AG04450 (cell line): ENCODE results near the gene ZMYND8. TPM values are rescaled to one million over a fixed set of nuclear protein-coding genes. Genes with fewer than 3 reads are reported as not detected.

ENCODE experiments used
- CTCF ChIA-PET: fragments of 300-600, 350-600 bp; formaldehyde crosslinking; extraction: SDS; loops from one replicate; lab custom pipeline; 2022; ENCODE audit warnings: antibody characterized with exemption, inconsistent platforms; lab: Charles Lee
- POLR2A ChIA-PET: fragments of 350-600 bp; formaldehyde crosslinking; extraction: SDS; loops from one replicate; lab custom pipeline; 2021; ENCODE audit warnings: antibody characterized with exemption, inconsistent platforms; lab: Yijun Ruan, JAX
- DNase-seq: peaks from one replicate; pipeline ENCODE4 v3.0.0-alpha.2; 2011; ENCODE audit warnings: low read depth, low spot score
- H3K27ac ChIP-seq: one replicate; pipeline ENCODE4 v1.5.1; 2012; ENCODE audit warnings: low read depth, low read length, control low read depth
- H3K27me3 ChIP-seq: one replicate; pipeline ENCODE4 v1.6.0; 2012; ENCODE audit warnings: low read length; ENCODE audit not compliant: control insufficient read depth, insufficient read depth
- H3K4me3 ChIP-seq: 2 replicates; pipeline ENCODE4 v1.5.1; 2011; ENCODE audit warnings: mild to moderate bottlenecking, low read depth, low read length, control low read depth
- H3K9me3 ChIP-seq: 2 replicates; pipeline ENCODE4 v1.5.1; 2012; ENCODE audit warnings: low read length; ENCODE audit not compliant: control insufficient read depth, insufficient read depth
- CTCF ChIP-seq: IDR thresholded peaks from 2 replicates; pipeline ENCODE4 v1.5.1; 2011; ENCODE audit warnings: low read depth, low read length, control low read depth, inconsistent platforms
- polyA minus RNA-seq: library from RNA; depleted of rRNA, polyadenylated mRNA; stranded (reverse); fragments of >200 nt; gene quantifications from 2 replicates; pipeline ENCODE4 v1.2.3, GENCODE V29; 2011; rRNA and poly(A)+ RNA removed
- polyA plus RNA-seq: library from polyadenylated mRNA; depleted of rRNA; stranded (reverse); fragments of >200 nt; gene quantifications from 2 replicates; pipeline ENCODE4 v1.2.3, GENCODE V29; 2011; rRNA removed

Gene ZMYND8
- polyA plus RNA-seq: 20.3 and 23.1 TPM in 2 replicates
- polyA minus RNA-seq: 30.3 and 30.6 TPM in 2 replicates

GRCh38 chr20:47356526-47357295, at the start of gene ZMYND8:
Gene ZMYND8, minus strand, starts transcription at chr20:47356699. Its CDS starts 29 bp downstream, at chr20:47356670.
- ChIA-PET CTCF (interaction anchor here (0.6 to 10.7 kb wide), 6 partner anchors 27 to 264 kb away, joined by 3 to 68 read pairs (median 5); no protein-coding TSS in a partner anchor), POLR2A (interaction anchor here (0.6 to 2.7 kb wide), 10 partner anchors 8 to 211 kb away, joined by 3 to 14 read pairs (median 4); no protein-coding TSS in a partner anchor)
- no peaks in the 10 kb centered on the region for H3K27me3 ChIP-seq
- H3K9me3 ChIP-seq: no peaks in the 10 kb centered on the region; the same call in 1 of the 2 replicates
- peak within 1 kb of the TSS; percentile 99 for H3K27ac ChIP-seq
- peak; percentile 81 for DNase-seq
- H3K4me3 ChIP-seq: peak within 1 kb of the TSS; percentile 52
- TF ChIP-seq CTCF: no peak

DNA sequence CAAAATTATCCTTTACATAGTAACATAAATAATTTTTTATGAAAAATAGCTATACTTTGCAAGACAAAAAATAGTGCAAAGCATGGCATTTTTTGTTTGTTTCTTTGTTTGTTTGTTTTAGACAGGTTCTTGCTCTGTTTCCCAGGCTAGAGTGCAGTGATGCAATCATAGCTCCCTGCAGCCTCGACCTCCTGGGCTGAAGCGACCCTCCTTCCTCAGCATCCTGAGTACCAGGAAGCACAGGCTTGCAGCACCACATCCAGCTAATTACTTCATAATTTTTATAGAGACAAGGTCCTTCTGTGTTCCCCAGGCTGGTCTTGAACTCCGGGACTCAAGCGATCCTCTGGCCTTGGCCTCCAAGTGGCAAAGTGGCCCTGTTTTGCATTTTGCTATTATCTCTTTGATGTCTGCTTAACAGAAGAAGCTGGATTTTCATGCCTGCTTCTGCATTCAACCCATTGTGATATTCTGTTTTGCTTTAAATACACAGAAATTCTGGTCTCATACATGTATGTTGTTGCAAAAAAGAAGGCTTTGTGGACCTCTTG, 49.4 kb upstream of the ZMYND8 start:
- CTCF ChIA-PET: interaction anchor here (1.4 kb wide), 1 partner anchor 22 kb away, joined by 4 read pairs; no protein-coding TSS in a partner anchor
- POLR2A ChIA-PET: no interaction called here

DNA sequence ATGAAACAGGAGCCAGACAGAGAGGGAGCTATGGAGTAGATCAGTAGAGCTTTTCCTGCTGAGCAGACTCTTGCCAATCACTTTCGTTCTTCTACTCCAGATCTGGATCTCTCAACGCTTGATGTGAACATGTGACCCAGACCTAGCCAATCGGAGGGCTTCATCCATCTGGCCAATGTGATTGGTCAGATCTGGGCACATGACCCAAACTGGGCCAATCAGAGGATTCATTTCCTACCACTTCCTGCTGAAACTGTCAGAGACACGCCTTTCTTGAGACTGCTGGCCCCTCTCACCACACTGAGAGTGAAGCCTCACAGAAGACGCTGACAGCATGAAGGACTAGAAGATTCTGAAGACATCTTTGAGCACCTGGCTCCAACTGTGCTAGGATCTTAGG, 44.2 kb upstream of the ZMYND8 start:
- DNase-seq: no peak
- no peak overlapping the region for H3K4me3 ChIP-seq
- H3K9me3 ChIP-seq: no peaks in the 10 kb centered on the region; the same call in 1 of the 2 replicates
- no peak for TF ChIP-seq CTCF
- H3K27me3 ChIP-seq: no peaks in the 10 kb centered on the region
- POLR2A ChIA-PET: no interaction called here
- CTCF ChIA-PET: no interaction called here
- H3K27ac ChIP-seq: no peak overlapping the region

More for the DNA sequence above, 49.4 kb upstream of the ZMYND8 start:
- DNase-seq: no peak
- Histone ChIP-seq H3K4me3 (no peak overlapping the region), H3K9me3 (no peaks in the 10 kb centered on the region; the same call in 1 of the 2 replicates), H3K27ac (no peak overlapping the region), H3K27me3 (no peaks in the 10 kb centered on the region)
- no peak for TF ChIP-seq CTCF

GRCh38 chr20:47397652-47398301, 41.3 kb upstream of the ZMYND8 start:
- no peaks in the 10 kb centered on the region; the same call in 1 of the 2 replicates for H3K9me3 ChIP-seq
- H3K4me3 ChIP-seq: no peak overlapping the region
- POLR2A ChIA-PET: no interaction called here
- no peak for DNase-seq
- no peaks in the 10 kb centered on the region for H3K27me3 ChIP-seq
- TF ChIP-seq CTCF: no peak
- no peak overlapping the region for H3K27ac ChIP-seq
- CTCF ChIA-PET: no interaction called here
